Testis (tissue), 2 donors: ENCODE results near the gene GOLT1A.

ENCODE experiments used
- POLR2A ChIP-seq: fragments of 450-650 bp; IDR thresholded peaks from one replicate; pipeline ENCODE4 v1.6.1; 2017; ENCODE audit warnings: antibody characterized with exemption, mild to moderate bottlenecking, moderate library complexity
- TF ChIP-seq, protein P1 (sequence below), 3 experiments: fragments of 450-650 bp in 2 of 3; fragments of 200-600 bp in 1 of 3; sonication (generic) in 1 of 3; IDR thresholded peaks; one replicate each; pipeline ENCODE4 v1.5.1; 2016 to 2019; ENCODE audit warnings: antibody characterized with exemption in 3 of 3, mild to moderate bottlenecking in 2 of 3, moderate library complexity in 1 of 3

DNA sequence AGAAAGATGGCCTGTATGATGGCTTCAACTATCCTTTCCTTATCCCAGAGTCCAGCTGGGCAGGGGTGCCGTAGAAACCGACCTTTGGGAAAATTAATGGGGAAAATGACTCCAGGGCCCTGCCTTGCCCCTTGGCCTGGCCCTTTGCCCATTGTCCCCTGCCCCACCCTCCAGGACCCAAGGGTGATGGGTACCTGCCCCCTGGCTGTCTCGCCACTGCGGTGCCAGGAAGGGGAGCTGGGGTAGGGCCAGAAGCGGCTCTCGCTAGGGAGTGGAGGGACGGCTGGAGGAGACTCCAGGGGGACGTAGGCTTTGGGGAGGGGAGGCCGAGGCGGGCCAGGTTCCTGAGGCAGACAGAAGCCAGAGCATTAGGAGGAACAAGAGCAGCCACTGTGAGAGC is 29.1 kb upstream of the GOLT1A start:
- TF ChIP-seq, protein P1, sequence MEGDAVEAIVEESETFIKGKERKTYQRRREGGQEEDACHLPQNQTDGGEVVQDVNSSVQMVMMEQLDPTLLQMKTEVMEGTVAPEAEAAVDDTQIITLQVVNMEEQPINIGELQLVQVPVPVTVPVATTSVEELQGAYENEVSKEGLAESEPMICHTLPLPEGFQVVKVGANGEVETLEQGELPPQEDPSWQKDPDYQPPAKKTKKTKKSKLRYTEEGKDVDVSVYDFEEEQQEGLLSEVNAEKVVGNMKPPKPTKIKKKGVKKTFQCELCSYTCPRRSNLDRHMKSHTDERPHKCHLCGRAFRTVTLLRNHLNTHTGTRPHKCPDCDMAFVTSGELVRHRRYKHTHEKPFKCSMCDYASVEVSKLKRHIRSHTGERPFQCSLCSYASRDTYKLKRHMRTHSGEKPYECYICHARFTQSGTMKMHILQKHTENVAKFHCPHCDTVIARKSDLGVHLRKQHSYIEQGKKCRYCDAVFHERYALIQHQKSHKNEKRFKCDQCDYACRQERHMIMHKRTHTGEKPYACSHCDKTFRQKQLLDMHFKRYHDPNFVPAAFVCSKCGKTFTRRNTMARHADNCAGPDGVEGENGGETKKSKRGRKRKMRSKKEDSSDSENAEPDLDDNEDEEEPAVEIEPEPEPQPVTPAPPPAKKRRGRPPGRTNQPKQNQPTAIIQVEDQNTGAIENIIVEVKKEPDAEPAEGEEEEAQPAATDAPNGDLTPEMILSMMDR (IDR thresholded peaks at IDR 0.05), result no peak
- TF ChIP-seq POLR2A, result no peak
